CD4-positive, alpha-beta T cell treated with Interferon alpha-2 for 1 hour (primary cell): ENCODE results near the gene ADAMTS6.

Source experiments
- DNase-seq, 2 donors: peaks; one replicate each; pipeline ENCODE4 v3.0.0-alpha.2; 2020 to 2022

ADAMTS6 gene

GRCh38 chr5:65101632-65102100, 380.1 kb downstream of the ADAMTS6 start:
- no peak for DNase-seq

- DNase-seq, result peak; percentile 20 to 36
Measured at GRCh38 chr5:65100911-65101631, 380.6 kb downstream of the ADAMTS6 start.
